ENCODE measurements around the gene PDK2. TPM values are rescaled to one million over a fixed set of nuclear protein-coding genes. Genes with fewer than 3 reads are reported as not detected.
A peak's percentile ranks its signal among the peaks of the same experiment; 100 is the strongest.

The PDK2 gene
- total and polyA plus RNA-seq, 2 experiments from 2014 or later: 30.2 to 48.1 TPM

- Histone ChIP-seq H3K4me3 (peak overlapping the region; percentile 86), H3K79me2 (ENCODE audit: insufficient read depth) (peaks cover 7% of the 10 kb centered on the region; the same call in 1 of the 2 replicates), H2AFZ (peak overlapping the region; percentile 86), H3K36me3 (ENCODE audit: low read depth) (0 out of 2 replicates have a peak, but pooled peaks cover 13% of the 10 kb centered on the region), H3K27me3 (replicated peaks; ENCODE audit: insufficient read depth) (no peaks in the 10 kb centered on the region), H4K20me1 (ENCODE audit: insufficient read depth) (no peaks in the 10 kb centered on the region), H3K4me2 (ENCODE audit: unreplicated experiment) (peak overlapping the region; percentile 93), H3K4me1 (ENCODE audit: insufficient read depth) (peaks cover 11% of the 10 kb centered on the region), H3F3A (ENCODE audit: insufficient read depth) (peaks cover 58% of the 10 kb centered on the region), H3K9ac (peak overlapping the region; percentile 87), H3K9me3 (ENCODE audit: low read depth) (no peaks in the 10 kb centered on the region), H3K27ac (no peak overlapping the region), H3K9me2 (ENCODE audit: insufficient read depth) (no peaks in the 10 kb centered on the region)
- in situ Hi-C loops (cut with MboI): loop anchor here (10.0 kb wide), 1 partner anchor 199 kb away; no protein-coding TSS in a partner anchor
- 0 to 1% methylated on average over 10 to 12 of the region's 12 CpGs for WGBS, 2 experiments (ENCODE audit: low coverage in 1 of 2, low lambda C conversion rate in 2 of 2, missing lambda C conversion rate in 2 of 2)
- DNase-seq: peak; percentile 35
- TF ChIP-seq EZH2phosphoT487 (IDR thresholded peaks at IDR 0.05; ENCODE audit: insufficient read depth, low read depth) (no peak), EZH2 (IDR thresholded peaks at IDR 0.05; ENCODE audit: insufficient read depth, poor library complexity, severe bottlenecking) (no peak)
Observed at GRCh38 chr17:50095626-50096037, 481 bp downstream of the PDK2 start.

DNA sequence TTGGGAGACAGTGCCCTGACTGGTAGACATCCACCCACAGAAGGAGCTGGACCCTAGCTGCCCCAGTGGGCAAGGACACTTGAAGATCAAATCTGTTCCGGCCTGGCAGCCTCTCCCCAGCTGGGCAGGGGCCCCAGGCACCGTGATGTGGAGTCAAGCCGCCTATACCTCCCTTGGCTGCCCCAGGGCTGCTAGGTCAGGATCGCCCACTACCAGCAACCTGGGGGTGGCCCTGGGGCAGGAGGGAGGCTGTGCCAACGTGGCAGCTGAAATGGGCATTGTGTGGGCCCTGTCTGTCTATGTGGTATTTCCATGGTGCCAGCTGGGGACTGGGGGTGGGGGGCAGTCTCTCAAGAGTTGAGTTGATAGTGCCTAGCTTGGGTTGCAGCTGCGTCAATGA lies 941 bp downstream of the PDK2 start:
- H4K20me1 ChIP-seq (ENCODE audit: insufficient read depth): no peaks in the 10 kb centered on the region
- H3K4me1 ChIP-seq (ENCODE audit: insufficient read depth): peaks cover 15% of the 10 kb centered on the region
- H3K9me3 ChIP-seq (ENCODE audit: low read depth): no peaks in the 10 kb centered on the region
- H3K36me3 ChIP-seq (ENCODE audit: low read depth): 0 out of 2 replicates have a peak, but pooled peaks cover 8% of the 10 kb centered on the region
- H3K4me2 ChIP-seq (ENCODE audit: unreplicated experiment): peak overlapping the region; percentile 93
- H3K27ac ChIP-seq: no peak overlapping the region
- peaks cover 7% of the 10 kb centered on the region; the same call in 1 of the 2 replicates for H3K79me2 ChIP-seq (ENCODE audit: insufficient read depth)
- peak; percentile 23 for DNase-seq
- peak overlapping the region; percentile 86 for H3K4me3 ChIP-seq
- peak overlapping the region; percentile 86; the same call in 1 of the 2 replicates for H2AFZ ChIP-seq
- H3F3A ChIP-seq (ENCODE audit: insufficient read depth): peaks cover 53% of the 10 kb centered on the region
- H3K9ac ChIP-seq: peak overlapping the region; percentile 87
- in situ Hi-C loops (cut with MboI): loop anchor here (10.0 kb wide), 1 partner anchor 199 kb away; no protein-coding TSS in a partner anchor
- no peaks in the 10 kb centered on the region for H3K27me3 ChIP-seq (replicated peaks; ENCODE audit: insufficient read depth)
- 8 to 12% methylated on average over 6 of the region's 6 CpGs for WGBS, 2 experiments (ENCODE audit: low coverage in 1 of 2, low lambda C conversion rate in 2 of 2, missing lambda C conversion rate in 2 of 2)
- TF ChIP-seq EZH2 (IDR thresholded peaks at IDR 0.05; ENCODE audit: insufficient read depth, poor library complexity, severe bottlenecking) (no peak), EZH2phosphoT487 (IDR thresholded peaks at IDR 0.05; ENCODE audit: insufficient read depth, low read depth) (no peak)
- H3K9me2 ChIP-seq (ENCODE audit: insufficient read depth): no peaks in the 10 kb centered on the region

GRCh38 chr17:50096758-50097157 lies 1.6 kb downstream of the PDK2 start:
- Histone ChIP-seq H3F3A (ENCODE audit: insufficient read depth) (peaks cover 46% of the 10 kb centered on the region), H3K4me1 (ENCODE audit: insufficient read depth) (peaks cover 22% of the 10 kb centered on the region), H3K9me2 (ENCODE audit: insufficient read depth) (no peaks in the 10 kb centered on the region), H3K27me3 (replicated peaks; ENCODE audit: insufficient read depth) (no peaks in the 10 kb centered on the region), H3K79me2 (ENCODE audit: insufficient read depth) (peaks cover 7% of the 10 kb centered on the region; the same call in 1 of the 2 replicates), H3K27ac (no peak overlapping the region), H3K9me3 (ENCODE audit: low read depth) (no peaks in the 10 kb centered on the region), H2AFZ (no peak overlapping the region), H3K9ac (peak overlapping the region; percentile 87), H3K36me3 (ENCODE audit: low read depth) (0 out of 2 replicates have a peak, but pooled peaks cover 5% of the 10 kb centered on the region), H4K20me1 (ENCODE audit: insufficient read depth) (no peaks in the 10 kb centered on the region), H3K4me2 (ENCODE audit: unreplicated experiment) (peak overlapping the region; percentile 93), H3K4me3 (peak overlapping the region; percentile 86; the same call in 1 of the 2 replicates)
- 48 to 59% methylated on average over 3 of the region's 3 CpGs for WGBS, 2 experiments (ENCODE audit: low coverage in 1 of 2, low lambda C conversion rate in 2 of 2, missing lambda C conversion rate in 2 of 2)
- in situ Hi-C loops (cut with MboI): loop anchor here (10.0 kb wide), 1 partner anchor 198 kb away; no protein-coding TSS in a partner anchor
- DNase-seq: no peak
- TF ChIP-seq EZH2 (IDR thresholded peaks at IDR 0.05; ENCODE audit: insufficient read depth, poor library complexity, severe bottlenecking) (no peak), EZH2phosphoT487 (IDR thresholded peaks at IDR 0.05; ENCODE audit: insufficient read depth, low read depth) (no peak)

DNA sequence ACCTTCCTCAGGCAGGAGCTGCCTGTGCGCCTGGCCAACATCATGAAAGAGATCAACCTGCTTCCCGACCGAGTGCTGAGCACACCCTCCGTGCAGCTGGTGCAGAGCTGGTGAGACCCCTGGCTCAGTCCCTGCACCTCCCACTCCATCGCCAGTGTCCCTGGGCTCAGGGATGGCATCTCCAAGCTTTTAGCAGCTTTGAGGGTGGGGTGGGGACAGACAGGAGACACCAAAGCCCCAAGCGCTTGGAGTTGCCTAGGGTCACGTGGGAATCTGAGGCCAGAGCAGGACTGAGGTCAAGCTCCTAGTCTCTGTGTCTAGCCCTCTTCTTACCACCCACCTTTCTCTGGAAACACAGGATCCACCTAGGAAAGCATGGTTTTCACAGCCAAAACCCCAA lies 2.3 kb downstream of the PDK2 start:
- H3K9me2 ChIP-seq (ENCODE audit: insufficient read depth): no peaks in the 10 kb centered on the region
- no peaks in the 10 kb centered on the region for H4K20me1 ChIP-seq (ENCODE audit: insufficient read depth)
- no peak overlapping the region for H3K27ac ChIP-seq
- TF ChIP-seq EZH2phosphoT487 (IDR thresholded peaks at IDR 0.05; ENCODE audit: insufficient read depth, low read depth) (no peak), EZH2 (IDR thresholded peaks at IDR 0.05; ENCODE audit: insufficient read depth, poor library complexity, severe bottlenecking) (no peak)
- no peaks in the 10 kb centered on the region for H3K27me3 ChIP-seq (replicated peaks; ENCODE audit: insufficient read depth)
- H3K36me3 ChIP-seq (ENCODE audit: low read depth): 0 out of 2 replicates have a peak, but pooled peaks cover 5% of the 10 kb centered on the region
- peaks cover 28% of the 10 kb centered on the region for H3K4me1 ChIP-seq (ENCODE audit: insufficient read depth)
- DNase-seq: no peak
- no peak overlapping the region for H2AFZ ChIP-seq
- peaks cover 7% of the 10 kb centered on the region; the same call in 1 of the 2 replicates for H3K79me2 ChIP-seq (ENCODE audit: insufficient read depth)
- no peak overlapping the region for H3K4me3 ChIP-seq
- H3K9me3 ChIP-seq (ENCODE audit: low read depth): no peaks in the 10 kb centered on the region
- H3K9ac ChIP-seq: no peak overlapping the region
- in situ Hi-C loops (cut with MboI): loop anchor here (10.0 kb wide), 1 partner anchor 197 kb away; no protein-coding TSS in a partner anchor
- no peak overlapping the region for H3K4me2 ChIP-seq (ENCODE audit: unreplicated experiment)
- H3F3A ChIP-seq (ENCODE audit: insufficient read depth): peaks cover 39% of the 10 kb centered on the region
- 68 to 69% methylated on average over 7 of the region's 7 CpGs for whole genome bisulfite sequencing, 2 experiments (ENCODE audit: low coverage in 1 of 2, low lambda C conversion rate in 2 of 2, missing lambda C conversion rate in 2 of 2)

Measured in GM23248 (cell line).